GM19238 (cell line): ENCODE results near the gene ANKRD11.

ENCODE experiments used
- DNase-seq: peaks from one replicate; pipeline ENCODE4 v3.0.0; 2011; ENCODE audit warnings: low spot score; ENCODE audit not compliant: insufficient read length

ANKRD11 gene

GRCh38 chr16:89490439-89491237 is at the start of gene ANKRD11:
TSS of gene ANKRD11 (minus strand) at chr16:89490561. CDS start at chr16:89317019, 173,542 bp downstream.
- DNase-seq: peak; percentile 94

GRCh38 chr16:89538286-89538685 is 47.9 kb upstream of the ANKRD11 start:
- DNase-seq: no peak

GRCh38 chr16:89537549-89537925 is 47.2 kb upstream of the ANKRD11 start:
- DNase-seq: no peak

GRCh38 chr16:89536886-89537548 is 46.7 kb upstream of the ANKRD11 start:
- no peak for DNase-seq

- DNase-seq: no peak
Measured at GRCh38 chr16:89536371-89536770, 46.0 kb upstream of the ANKRD11 start.

GRCh38 chr16:89534252-89534756 is 43.9 kb upstream of the ANKRD11 start:
- no peak for DNase-seq

GRCh38 chr16:89531821-89532526 is 41.6 kb upstream of the ANKRD11 start:
- DNase-seq: no peak

- no peak for DNase-seq
Measured at GRCh38 chr16:89530401-89531381, 40.3 kb upstream of the ANKRD11 start.

- no peak for DNase-seq
Measured at GRCh38 chr16:89529097-89529496, 38.7 kb upstream of the ANKRD11 start.

- peak; percentile 56 for DNase-seq
Measured at GRCh38 chr16:89525146-89525913, 35.0 kb upstream of the ANKRD11 start.

GRCh38 chr16:89523680-89524344 is 33.5 kb upstream of the ANKRD11 start:
- DNase-seq: no peak

- DNase-seq: no peak
Measured at GRCh38 chr16:89522287-89522686, 31.9 kb upstream of the ANKRD11 start.

GRCh38 chr16:89519881-89520280 is 29.5 kb upstream of the ANKRD11 start:
- no peak for DNase-seq

- no peak for DNase-seq
Measured at GRCh38 chr16:89517128-89517527, 26.8 kb upstream of the ANKRD11 start.

- DNase-seq: no peak
Measured at GRCh38 chr16:89512453-89512852, 22.1 kb upstream of the ANKRD11 start.

GRCh38 chr16:89511374-89511773 is 21.0 kb upstream of the ANKRD11 start:
- DNase-seq: no peak

- DNase-seq: no peak
Measured at GRCh38 chr16:89510526-89510925, 20.2 kb upstream of the ANKRD11 start.

- DNase-seq: peak; percentile 95
Measured at GRCh38 chr16:89507834-89508590, 17.7 kb upstream of the ANKRD11 start, which contains the start of gene SPG7. TSS of gene SPG7 (plus strand) at chr16:89508403. CDS start at chr16:89508418, 15 bp downstream.
